Nucleus accumbens (tissue), 56 donors: ENCODE results near the gene P2RY6.

Experiments used
- DNase-seq, 56 donors: peaks; one replicate each; lab custom pipeline; 2025; lab: John Stamatoyannopoulos, UW

The P2RY6 gene

DNA sequence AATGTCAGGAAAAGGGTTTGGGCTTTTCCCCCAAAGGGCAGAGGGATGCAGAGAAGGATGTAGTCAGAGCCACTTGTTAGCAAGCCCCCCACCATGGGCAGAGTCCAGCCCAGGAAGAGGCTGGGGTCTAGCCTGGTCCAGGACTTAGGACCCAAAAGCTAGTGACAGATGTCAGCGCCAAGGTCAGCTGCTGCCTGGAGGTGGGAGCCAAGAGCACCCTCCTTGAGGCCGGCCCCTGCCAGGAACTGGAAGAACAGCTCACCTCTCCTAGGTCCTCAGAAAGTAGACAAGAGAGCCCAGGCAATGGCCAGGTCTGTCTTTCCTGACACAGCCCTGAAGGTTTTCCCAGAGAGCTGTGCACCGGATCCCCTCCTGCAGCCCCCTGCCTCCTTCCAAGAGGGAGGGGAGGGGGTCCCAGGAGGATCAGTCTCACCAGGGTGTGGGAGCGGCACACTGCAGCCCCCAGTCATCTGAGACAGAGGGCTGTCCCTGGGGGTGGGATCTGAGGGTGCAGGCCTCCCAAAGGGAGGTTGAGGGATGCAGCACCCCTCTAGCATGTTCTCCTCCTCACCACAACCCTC lies 21.3 kb downstream of the P2RY6 start:
- no peak for DNase-seq

DNA sequence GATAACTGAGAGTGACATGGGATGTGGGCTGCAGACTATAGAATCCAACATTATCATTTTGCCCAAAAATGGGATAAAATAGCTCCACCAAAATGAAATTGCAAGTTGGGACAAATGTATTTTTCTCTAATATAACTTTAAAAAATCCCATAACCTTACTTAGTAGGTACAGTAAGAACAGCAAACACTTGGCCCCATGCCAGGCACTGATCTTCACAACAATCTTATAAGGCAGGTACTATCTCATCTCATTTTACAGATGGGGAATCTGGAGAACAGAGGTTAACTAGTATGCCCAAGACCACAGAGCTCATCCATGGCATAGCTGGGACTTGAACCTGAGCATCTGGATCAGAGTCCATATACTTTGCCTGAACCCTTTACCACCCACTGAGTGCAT lies 22.5 kb downstream of the P2RY6 start:
- DNase-seq = no peak

- peak in 13 of 56 donors; percentile 11 to 67 (median 33) for DNase-seq
These were observed 23.3 kb downstream of the P2RY6 start for GRCh38 chr11:73295241-73295995.

DNA sequence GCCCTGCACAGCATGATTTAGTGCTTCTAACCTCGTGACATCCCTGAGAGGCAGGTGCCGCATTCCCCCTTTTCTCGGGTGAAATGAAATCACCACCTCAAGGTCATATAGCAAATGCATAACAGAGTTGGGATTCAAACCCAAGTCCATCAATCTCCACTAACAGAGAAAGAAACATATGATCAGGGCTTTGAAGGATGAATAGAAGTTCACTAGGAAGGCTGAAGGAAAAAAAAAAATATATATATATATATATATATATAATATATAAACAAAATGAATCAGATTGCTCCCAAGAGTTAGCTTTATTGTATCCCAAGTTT lies 23.8 kb downstream of the P2RY6 start:
- DNase-seq = no peak

DNA sequence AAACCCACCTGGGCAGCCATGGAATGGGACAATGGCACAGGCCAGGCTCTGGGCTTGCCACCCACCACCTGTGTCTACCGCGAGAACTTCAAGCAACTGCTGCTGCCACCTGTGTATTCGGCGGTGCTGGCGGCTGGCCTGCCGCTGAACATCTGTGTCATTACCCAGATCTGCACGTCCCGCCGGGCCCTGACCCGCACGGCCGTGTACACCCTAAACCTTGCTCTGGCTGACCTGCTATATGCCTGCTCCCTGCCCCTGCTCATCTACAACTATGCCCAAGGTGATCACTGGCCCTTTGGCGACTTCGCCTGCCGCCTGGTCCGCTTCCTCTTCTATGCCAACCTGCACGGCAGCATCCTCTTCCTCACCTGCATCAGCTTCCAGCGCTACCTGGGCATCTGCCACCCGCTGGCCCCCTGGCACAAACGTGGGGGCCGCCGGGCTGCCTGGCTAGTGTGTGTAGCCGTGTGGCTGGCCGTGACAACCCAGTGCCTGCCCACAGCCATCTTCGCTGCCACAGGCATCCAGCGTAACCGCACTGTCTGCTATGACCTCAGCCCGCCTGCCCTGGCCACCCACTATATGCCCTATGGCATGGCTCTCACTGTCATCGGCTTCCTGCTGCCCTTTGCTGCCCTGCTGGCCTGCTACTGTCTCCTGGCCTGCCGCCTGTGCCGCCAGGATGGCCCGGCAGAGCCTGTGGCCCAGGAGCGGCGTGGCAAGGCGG lies 24.5 kb downstream of the P2RY6 start:
- no peak for DNase-seq

- no peak for DNase-seq
These were observed 25.1 kb downstream of the P2RY6 start for GRCh38 chr11:73297231-73297590.

DNA sequence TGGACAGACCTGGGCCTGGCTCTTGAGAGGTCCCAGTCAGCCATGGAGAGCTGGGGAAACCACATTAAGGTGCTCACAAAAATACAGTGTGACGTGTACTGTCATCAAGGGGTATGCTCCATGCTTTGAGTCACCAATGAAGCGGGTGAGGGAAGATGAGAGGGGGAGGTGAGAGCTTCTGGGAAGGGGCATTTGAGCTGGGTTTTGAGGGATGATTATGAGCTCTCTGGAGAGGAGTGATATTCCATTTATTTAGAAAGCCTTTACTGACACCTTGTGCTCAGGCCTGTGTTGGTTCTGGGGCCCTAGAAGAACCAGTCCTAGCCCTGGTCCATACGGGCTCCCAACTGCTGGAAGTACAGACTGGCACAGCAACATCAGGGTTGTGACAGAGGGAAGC lies 25.6 kb downstream of the P2RY6 start:
- DNase-seq = no peak

- no peak for DNase-seq
These were observed 26.1 kb downstream of the P2RY6 start for GRCh38 chr11:73298233-73298632.

DNA sequence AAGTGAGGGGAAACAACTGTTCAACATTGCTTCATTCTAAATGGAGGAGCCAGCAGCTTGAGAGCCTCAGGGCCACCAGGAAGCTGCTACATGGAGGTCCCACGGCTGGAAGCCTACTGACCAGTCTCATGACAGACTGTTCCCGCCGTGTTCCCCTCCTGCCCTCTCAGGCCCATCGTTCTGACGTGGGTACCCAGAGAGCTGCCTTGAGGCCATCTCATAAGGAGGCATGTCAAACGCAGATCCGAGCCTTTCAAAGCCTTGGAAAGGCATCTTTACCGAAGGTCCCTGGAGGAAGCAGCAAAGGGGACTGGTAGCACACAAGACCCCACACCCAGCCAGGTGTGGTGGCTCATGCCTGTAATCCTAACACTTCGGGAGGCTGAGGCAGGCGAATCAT lies 27.6 kb downstream of the P2RY6 start:
- DNase-seq = no peak

- no peak for DNase-seq
These were observed 34.1 kb downstream of the P2RY6 start for GRCh38 chr11:73306069-73306841.

GRCh38 chr11:73306977-73307322 lies 34.8 kb downstream of the P2RY6 start:
- no peak for DNase-seq

GRCh38 chr11:73307323-73308002 lies 35.3 kb downstream of the P2RY6 start:
- peak in 55 of 56 donors; percentile 36 to 96 (median 83) for DNase-seq

DNA sequence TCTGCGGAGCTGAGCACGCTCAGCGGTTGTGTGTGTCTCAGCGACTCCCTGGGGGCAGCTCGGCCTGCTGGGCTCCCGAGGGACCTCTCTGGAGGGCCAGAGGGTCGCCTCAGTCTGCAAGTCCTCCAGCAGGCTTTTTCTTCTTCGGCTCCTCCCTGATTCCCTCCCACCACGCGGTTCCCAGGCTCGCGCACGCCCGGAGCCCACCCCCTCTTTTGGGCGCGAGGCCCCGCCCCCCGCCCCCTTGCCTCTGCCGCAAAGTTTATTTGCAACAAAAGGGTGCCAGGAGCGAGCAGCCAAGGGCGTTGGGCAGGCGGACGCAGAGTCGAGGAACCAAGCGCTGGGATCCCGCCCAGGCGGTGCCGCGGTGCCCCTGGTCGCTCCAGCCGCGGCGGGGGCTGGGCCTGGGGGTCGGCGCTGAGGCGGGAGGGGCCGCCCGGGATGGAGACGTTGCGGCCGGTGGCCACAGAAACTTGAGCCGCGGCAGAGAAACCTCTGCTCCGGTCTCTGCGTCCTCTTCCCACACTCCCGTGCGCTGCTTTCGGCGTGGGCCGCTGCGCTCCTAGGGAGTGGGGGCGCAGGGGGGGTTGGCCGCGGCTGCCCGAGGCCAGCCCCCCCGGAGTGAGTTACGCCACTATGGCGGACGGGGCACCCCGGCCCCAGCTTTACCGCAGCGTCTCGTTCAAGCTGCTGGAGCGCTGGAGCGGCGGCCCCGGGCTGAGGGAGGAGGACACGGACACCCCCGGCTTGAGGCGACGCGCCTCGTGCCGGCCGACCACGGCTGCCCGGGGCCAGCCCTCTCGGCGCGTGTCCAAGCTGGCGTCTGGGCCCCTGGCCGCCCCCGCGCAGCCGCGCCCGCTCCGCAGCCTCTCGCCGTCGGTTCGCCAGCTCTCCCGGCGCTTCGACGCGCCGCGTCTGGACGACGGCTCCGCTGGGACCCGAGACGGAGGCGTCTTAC lies 36.1 kb downstream of the P2RY6 start, which contains the start of gene ARHGEF17:
Gene ARHGEF17, plus strand, starts transcription at position 274 of the 958 bp plus-strand sequence. Its CDS starts 363 bp downstream, at position 637.
- DNase-seq = peak in 44 of 56 donors; percentile 25 to 78 (median 58)

DNA sequence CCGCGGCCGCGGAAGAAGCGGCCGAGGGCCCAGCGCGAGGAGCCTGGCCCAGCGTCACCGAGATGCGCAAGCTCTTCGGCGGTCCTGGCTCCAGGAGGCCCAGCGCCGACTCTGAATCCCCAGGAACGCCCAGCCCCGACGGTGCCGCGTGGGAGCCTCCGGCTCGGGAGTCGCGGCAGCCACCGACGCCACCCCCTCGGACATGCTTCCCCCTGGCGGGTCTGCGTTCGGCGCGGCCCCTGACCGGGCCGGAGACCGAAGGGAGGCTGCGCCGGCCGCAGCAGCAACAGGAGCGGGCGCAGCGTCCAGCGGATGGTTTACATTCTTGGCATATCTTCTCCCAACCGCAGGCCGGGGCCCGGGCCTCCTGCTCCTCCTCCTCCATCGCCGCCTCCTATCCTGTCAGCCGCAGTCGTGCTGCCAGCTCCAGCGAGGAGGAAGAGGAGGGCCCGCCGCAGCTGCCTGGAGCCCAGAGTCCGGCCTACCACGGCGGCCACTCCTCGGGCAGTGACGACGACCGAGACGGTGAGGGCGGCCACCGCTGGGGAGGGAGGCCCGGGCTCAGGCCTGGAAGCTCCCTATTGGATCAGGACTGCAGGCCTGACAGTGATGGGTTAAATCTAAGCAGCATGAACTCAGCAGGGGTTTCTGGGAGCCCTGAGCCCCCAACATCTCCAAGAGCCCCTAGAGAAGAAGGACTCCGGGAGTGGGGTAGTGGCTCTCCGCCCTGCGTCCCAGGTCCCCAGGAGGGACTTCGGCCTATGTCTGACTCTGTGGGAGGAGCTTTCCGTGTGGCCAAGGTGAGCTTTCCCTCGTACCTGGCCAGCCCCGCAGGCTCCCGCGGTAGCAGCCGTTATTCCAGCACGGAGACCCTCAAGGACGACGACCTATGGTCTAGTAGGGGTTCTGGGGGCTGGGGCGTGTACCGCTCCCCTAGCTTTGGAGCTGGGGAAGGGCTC lies 37.1 kb downstream of the P2RY6 start:
- DNase-seq = peak in 11 of 56 donors; percentile 17 to 51 (median 31)

GRCh38 chr11:73310076-73310475 lies 37.9 kb downstream of the P2RY6 start:
- peak in 1 of 56 donors; percentile 31 for DNase-seq

DNA sequence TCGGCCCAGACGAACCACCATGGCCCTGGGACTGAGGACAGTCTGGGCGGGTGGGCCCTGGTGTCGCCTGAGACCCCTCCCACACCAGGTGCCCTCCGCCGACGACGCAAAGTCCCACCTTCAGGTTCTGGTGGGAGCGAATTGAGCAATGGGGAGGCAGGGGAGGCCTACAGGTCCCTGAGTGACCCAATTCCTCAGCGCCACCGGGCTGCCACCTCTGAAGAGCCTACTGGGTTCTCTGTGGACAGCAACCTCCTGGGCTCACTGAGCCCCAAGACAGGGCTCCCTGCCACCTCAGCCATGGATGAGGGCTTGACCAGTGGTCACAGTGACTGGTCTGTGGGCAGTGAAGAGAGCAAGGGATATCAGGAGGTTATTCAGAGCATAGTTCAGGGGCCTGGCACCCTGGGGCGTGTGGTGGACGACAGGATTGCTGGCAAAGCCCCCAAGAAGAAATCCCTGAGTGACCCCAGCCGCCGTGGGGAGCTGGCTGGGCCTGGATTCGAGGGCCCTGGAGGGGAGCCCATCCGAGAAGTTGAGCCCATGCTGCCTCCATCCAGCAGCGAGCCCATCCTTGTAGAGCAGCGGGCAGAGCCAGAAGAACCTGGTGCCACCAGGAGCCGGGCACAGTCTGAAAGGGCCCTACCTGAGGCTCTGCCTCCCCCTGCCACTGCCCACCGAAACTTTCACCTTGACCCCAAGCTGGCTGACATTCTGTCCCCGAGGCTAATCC lies 38.7 kb downstream of the P2RY6 start:
- no peak for DNase-seq

- DNase-seq = no peak
These were observed 39.3 kb downstream of the P2RY6 start for GRCh38 chr11:73311394-73311869.
